Rectal smooth muscle tissue (tissue), 1 donor: ENCODE results near the gene FGFR3.

ENCODE experiments used
- H3K27ac ChIP-seq: one replicate; pipeline ENCODE4 v1.7.0; 2013; ENCODE audit warnings: low read depth, low read length, inconsistent platforms
- H3K27me3 ChIP-seq: one replicate; pipeline ENCODE4 v1.7.0; 2013; ENCODE audit warnings: low read length; ENCODE audit not compliant: control insufficient read depth, insufficient read depth
- H3K36me3 ChIP-seq: one replicate; pipeline ENCODE4 v1.7.0; 2013; ENCODE audit warnings: low read length; ENCODE audit not compliant: control insufficient read depth, insufficient read depth
- H3K4me1 ChIP-seq: one replicate; pipeline ENCODE4 v1.7.0; 2013; ENCODE audit warnings: low read length; ENCODE audit not compliant: control insufficient read depth, insufficient read depth
- H3K4me3 ChIP-seq: one replicate; pipeline ENCODE4 v1.7.0; 2013; ENCODE audit warnings: low read length
- H3K9ac ChIP-seq: one replicate; pipeline ENCODE4 v1.7.0; 2013; ENCODE audit warnings: low read length

Gene FGFR3

DNA sequence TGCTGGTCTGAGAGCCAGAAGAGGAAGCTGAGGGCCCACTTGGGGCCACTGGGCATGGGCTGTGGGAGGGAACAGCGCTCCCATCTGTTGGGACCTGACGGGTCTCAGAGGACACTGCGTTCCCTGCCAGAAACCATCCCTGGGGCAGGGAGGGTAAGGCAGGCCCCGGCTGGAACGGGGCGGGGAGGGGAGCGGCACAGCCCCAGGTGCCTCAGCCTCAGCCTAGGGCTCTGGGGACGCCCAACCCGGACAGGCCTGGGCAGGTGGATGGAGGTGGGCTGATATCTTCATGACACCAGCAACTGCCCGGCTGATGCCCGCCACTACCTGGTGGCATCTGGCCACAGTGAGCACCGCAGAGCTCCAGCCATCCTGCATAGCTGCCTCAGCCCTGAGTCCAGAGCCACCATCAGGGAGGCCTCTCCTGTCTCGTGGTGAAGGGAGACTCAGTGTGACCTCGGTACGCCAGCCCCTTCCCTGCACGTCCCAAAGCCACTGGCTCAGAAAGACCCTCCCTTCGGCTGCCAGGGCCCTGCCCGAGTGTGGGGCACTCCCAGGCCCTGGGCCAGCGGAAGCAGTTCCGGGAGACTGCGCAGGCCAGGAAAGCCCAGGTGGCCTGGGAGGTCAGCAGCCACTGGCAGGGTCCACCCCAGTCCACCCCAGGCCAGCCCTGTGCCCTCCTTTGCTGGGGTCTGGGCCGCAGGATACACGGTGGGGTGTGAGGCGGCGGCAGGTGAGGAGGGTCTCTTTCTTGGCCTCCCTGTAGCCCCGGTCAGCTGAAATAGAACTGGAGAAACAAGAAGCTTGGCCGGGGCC lies 34.6 kb upstream of the FGFR3 start:
- Histone ChIP-seq H3K27ac (no peak overlapping the region), H3K4me1 (no peaks in the 10 kb centered on the region), H3K4me3 (no peak overlapping the region), H3K36me3 (no peaks in the 10 kb centered on the region), H3K27me3 (no peaks in the 10 kb centered on the region), H3K9ac (no peak overlapping the region)

DNA sequence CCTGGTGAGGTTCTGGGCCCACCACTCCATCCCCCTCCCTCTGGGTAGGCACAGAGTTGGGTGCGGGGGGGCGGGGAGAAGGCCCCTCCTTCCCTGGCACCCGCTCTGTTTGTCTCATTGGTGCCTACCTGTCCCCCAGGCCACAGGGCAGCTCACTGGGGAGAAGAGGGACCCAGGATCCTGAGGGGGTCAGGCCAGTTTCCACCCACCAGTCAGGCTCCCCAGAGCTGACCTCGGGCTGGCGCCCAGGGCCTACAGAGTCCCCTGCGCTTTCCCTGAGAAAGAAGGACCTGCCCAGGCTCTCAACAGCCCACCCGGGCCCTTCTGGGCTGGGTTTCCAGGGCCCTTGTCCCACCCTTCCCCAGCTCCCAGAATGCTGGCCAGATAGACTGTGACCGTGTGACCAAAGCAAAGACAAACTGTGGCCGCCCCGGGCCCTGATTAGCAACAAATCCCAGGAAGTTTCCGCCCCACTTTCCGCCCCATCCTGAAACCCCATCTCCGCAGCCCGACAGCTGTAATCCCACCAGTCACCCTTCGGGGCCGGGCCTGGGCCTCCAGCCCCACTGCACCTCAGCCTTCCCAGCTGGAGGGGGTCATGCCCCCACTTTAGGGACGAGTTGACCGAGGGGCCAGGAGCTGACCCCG lies 33.8 kb upstream of the FGFR3 start:
- H3K4me3 ChIP-seq = no peak overlapping the region
- H3K4me1 ChIP-seq = peaks cover 2% of the 10 kb centered on the region
- H3K27me3 ChIP-seq = no peaks in the 10 kb centered on the region
- no peak overlapping the region for H3K9ac ChIP-seq
- H3K27ac ChIP-seq = no peak overlapping the region
- no peaks in the 10 kb centered on the region for H3K36me3 ChIP-seq

DNA sequence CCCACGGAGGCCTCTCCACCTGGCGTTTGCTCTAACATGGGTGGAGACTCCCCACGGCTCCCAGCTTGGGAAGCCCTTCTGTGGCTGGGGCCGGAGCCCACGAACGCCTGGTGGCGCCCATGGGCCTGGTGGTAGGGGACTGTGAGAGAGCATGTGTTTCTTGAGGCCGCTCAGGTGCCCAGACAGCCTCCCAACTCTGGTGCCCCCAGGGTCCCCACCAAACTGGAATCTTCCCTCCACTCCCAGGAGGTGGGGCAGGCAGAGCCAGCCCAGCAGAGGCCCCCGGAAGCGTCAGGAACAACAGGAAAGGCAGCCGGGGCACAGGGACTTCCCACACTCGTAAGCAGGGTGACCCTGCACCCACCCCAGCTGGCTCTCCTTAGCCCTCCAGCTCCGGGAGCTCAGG lies 33.3 kb upstream of the FGFR3 start:
- Histone ChIP-seq H3K27ac (no peak overlapping the region), H3K9ac (no peak overlapping the region), H3K27me3 (no peaks in the 10 kb centered on the region), H3K4me3 (no peak overlapping the region), H3K36me3 (no peaks in the 10 kb centered on the region), H3K4me1 (peaks cover 2% of the 10 kb centered on the region)

DNA sequence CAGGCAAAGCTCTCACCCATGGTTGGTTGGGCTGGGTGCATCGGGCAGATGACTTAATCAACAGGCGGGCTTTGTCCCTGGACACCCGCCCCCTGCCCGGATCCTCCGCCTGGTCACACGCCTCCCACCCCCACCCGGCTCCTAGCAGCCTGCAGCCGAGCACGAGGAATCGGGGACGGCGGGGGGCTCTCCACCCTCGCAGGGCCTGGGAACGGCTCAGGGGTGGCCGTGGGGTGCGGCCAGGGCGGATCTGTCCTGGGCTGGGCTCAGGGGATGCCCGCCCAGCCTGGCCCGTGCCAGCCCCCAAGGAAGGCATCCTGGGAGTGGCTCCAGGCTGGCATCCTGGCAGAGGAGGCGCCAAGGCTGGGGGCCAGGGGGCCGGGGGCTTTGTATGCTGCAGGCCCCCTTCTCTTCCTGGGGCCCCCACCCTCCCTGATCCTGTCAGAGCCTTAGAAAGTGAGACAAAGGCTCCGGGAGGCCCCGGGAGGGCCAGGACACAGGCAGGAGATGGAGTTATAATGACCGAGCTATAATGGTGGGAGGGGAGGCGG lies 32.5 kb upstream of the FGFR3 start:
- H3K36me3 ChIP-seq = no peaks in the 10 kb centered on the region
- H3K4me3 ChIP-seq = no peak overlapping the region
- H3K9ac ChIP-seq = no peak overlapping the region

DNA sequence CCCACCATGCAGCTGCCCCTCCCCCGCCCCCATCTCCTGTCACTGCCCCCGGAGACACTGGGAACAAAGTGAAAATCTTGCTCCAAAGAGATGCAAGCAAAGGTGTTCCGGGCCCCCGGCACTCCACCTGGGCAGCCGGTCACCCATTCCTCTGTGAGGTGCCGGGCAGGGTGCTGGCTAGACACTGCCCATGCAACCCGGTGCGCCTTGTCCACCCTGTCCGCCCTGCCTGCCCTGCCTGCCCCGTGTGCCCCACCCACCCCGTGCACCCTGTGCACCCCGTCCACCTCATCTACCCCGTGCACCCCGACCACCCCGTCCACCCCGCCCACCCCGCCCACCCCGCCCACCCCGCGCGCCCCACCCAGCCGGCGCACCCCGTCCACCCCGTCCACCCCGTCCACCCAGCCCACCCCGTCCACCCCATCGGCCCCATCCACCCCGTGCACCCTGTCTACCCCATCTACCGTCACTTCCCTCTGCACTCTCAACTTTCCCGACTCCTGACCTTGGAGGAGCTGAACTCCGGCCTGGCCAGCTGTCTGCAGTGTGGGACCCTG lies 31.9 kb upstream of the FGFR3 start:
- no peak overlapping the region for H3K27ac ChIP-seq
- peaks cover 2% of the 10 kb centered on the region for H3K4me1 ChIP-seq
- no peak overlapping the region for H3K9ac ChIP-seq
- peaks cover 9% of the 10 kb centered on the region for H3K27me3 ChIP-seq
- no peaks in the 10 kb centered on the region for H3K36me3 ChIP-seq
- no peak overlapping the region for H3K4me3 ChIP-seq

More for the DNA sequence above, 32.5 kb upstream of the FGFR3 start:
- Histone ChIP-seq H3K4me1 (peaks cover 2% of the 10 kb centered on the region), H3K27me3 (peaks cover 5% of the 10 kb centered on the region), H3K27ac (no peak overlapping the region)

DNA sequence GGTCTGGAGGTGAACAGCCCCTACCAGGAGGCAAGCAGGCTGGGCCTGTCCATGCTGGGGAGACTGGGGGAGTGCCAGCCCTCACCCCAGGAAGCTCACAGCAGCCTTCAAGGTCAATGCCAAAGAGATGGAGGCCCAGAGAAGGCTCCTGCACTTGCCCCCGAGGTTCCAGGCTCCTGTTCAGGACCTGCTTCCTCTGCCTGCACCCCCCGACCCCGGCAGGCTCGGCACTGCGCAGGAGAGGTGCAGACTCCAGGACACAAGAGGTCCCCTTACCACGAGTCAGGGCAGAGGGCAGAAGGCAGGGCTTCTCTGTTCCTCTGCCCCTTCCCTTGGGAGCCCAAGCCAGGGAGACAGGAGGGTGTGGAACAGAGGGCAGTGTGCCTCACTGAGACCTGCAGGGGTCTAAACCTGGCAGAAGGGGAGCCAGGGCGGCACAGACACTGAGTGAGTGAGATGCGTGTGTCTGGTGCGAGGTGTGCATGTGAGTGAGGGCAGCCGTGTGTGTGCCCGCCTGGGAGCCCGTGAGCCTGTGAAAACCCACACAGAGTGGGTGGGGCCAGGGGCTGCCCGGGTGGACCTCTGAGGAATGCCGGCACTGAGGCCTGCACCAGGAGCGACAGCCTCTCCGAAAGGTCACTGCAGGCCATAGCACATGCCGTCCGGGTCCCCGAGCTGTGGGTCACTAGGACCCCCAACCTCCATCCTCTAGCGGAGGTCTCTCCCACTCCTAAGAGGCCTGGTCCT lies 30.7 kb upstream of the FGFR3 start:
- no peak overlapping the region for H3K27ac ChIP-seq
- peaks cover 11% of the 10 kb centered on the region for H3K27me3 ChIP-seq
- H3K4me1 ChIP-seq = peaks cover 2% of the 10 kb centered on the region

DNA sequence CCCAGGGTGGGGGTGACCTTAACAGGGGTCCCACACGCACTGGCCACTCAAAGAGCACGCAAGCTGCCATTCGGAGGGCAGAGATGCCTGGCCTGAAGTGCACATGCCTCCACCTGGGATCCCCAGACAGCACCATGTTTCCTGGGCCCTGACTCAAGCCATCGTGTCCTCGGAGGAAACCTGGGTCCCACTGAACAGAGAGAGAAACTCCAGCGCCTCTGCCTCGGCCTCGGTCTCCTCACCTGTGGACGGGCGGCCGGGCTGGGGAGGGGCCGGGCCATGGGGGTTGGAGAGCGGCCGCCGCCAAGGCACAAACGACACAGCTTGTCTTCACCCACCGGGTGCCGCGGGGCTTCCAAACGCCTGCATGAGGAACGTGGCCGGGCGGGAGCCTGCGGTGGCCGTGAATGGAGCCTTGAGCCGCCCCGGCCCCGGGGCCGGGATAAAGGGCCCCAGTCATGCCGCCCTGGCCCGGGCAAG lies 30.0 kb upstream of the FGFR3 start:
- Histone ChIP-seq H3K4me3 (no peak overlapping the region), H3K36me3 (no peaks in the 10 kb centered on the region), H3K27me3 (peaks cover 14% of the 10 kb centered on the region), H3K27ac (no peak overlapping the region), H3K4me1 (peaks cover 2% of the 10 kb centered on the region), H3K9ac (no peak overlapping the region)

More for the DNA sequence above, 30.7 kb upstream of the FGFR3 start:
- no peak overlapping the region for H3K9ac ChIP-seq
- no peak overlapping the region for H3K4me3 ChIP-seq
- no peaks in the 10 kb centered on the region for H3K36me3 ChIP-seq

DNA sequence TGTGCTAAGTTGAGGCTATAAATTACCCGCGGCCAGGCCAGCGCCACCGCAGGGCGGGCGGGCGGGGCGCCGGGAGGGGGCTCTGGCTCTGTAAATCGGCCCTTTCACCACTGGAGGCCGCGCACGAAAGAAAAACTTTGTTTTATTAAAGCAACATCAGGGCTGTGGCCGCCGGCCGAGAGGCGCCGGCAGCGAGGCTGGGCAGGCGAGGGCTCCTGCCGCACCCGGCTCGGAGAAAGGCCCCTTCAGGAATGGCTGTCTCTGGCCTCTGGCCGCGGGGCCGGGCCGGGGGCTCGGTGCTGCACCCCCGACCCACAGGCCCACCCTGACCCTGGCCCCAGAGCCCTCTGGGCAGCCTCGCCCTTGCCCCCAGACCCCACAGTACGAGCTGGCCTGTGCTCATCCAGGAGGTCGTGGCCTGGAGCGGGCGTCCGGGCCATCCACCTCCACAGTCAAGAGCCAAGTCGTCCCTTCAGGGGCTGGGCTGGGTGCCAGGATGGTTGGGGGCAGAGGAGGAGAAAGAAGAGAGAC lies 29.5 kb upstream of the FGFR3 start:
- Histone ChIP-seq H3K36me3 (no peaks in the 10 kb centered on the region), H3K27me3 (peaks cover 17% of the 10 kb centered on the region), H3K4me3 (no peak overlapping the region), H3K4me1 (peaks cover 2% of the 10 kb centered on the region), H3K27ac (no peak overlapping the region), H3K9ac (no peak overlapping the region)

DNA sequence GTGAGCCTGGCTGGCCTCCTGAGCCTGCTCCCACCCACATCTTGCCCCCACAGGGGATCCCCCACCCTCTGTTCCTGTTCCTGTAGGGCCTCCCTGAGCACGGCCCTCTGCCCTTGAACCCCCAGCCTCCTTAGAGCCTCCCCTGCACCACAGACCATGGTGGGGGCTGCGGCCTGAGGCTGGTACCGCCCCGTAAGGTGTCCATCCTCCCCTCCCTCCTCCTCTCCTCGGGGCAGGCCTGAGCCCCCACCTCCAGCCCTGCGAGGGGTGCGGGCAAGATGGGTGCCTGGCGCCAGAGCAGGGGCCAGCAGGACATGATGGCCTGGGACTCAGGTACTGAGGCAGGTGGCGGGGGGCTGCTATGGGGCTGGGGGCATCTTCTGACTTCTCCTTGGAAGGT lies 28.4 kb upstream of the FGFR3 start:
- Histone ChIP-seq H3K9ac (no peak overlapping the region), H3K4me3 (no peak overlapping the region), H3K36me3 (no peaks in the 10 kb centered on the region), H3K27ac (no peak overlapping the region), H3K27me3 (peaks cover 19% of the 10 kb centered on the region), H3K4me1 (peaks cover 2% of the 10 kb centered on the region)

DNA sequence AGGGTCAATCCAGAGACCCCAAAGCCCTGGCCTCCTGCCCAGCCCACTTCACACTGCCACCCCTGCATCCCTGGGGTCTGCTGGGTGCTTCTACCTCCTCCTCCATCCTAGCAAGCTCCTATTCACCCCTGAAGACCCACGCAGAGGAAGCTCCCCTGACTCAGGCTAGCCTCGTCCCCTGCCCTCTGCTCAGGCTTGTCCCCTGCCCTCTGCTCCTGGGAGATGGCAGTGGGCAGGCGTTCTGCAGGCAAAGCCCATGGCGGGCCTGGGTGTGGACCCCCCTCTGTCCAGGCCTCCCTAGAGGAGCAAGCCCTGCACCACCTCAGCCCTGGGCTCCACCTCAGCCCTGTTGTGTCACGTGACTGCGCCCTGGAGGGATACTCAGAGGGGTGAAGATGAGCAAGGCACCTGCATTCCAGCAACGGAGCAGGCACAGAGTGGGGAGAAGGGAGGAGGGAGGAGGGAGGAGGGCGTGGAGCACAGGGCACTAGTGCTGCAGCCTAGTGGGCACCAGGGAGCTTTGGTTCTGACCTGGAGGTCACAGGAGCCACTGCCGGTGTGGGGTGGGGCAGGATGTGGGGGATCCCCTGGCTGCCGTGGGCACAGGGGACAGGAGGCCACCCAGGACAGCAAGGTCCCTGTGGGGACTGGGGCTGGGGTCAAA lies 27.6 kb upstream of the FGFR3 start:
- no peak overlapping the region for H3K9ac ChIP-seq
- peaks cover 2% of the 10 kb centered on the region for H3K4me1 ChIP-seq
- peaks cover 19% of the 10 kb centered on the region for H3K27me3 ChIP-seq
- H3K36me3 ChIP-seq = no peaks in the 10 kb centered on the region
- H3K27ac ChIP-seq = no peak overlapping the region
- no peak overlapping the region for H3K4me3 ChIP-seq

DNA sequence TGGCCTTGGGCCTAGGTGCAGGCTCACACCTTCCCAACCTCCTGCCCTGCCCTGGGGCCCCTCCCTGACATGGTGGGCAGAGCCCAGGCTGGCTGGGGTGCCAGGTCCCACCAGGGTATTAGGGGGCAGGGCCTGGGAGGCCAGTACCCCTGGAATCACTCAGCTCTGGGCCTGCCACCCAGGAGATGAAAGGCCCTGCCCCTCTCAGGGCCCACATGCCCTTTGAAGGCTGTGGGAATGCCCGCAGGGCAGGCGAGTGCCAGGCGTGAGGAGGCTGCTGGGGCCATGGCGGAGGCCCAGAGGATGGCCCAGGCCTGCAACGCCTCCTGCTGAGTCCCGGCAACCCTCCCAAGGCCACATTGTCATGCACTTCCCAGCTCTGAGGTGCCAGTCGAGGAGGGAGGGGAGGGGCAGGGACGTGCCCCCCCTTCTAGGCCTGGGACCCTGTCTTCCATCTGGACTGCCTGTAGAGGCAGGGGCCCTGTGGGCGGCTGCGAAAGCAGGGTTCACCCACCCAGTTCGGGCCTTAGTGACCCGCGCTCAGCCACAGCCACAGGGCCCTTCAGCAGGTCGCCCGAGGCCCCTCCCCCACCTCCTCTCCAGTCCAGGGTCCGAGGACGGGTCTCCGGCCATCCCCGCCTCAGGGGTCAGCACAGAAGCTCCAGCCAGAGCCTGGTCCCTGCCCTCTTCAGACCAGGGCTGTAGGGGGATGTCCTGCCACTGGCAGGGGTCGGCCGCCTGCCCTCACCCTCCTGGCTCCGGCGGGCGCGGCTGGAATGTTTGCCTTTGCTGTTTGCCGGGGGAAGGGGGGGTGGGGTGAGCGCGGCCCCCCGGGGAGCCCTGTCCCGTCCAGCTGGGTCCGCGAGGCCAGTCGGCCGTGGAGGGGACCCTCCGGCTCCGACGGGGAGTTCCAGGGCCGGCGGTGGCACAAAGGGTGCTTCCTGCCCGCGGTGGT lies 26.7 kb upstream of the FGFR3 start:
- peaks cover 22% of the 10 kb centered on the region for H3K27me3 ChIP-seq
- no peak overlapping the region for H3K4me3 ChIP-seq
- peaks cover 2% of the 10 kb centered on the region for H3K4me1 ChIP-seq
- no peaks in the 10 kb centered on the region for H3K36me3 ChIP-seq
- H3K27ac ChIP-seq = no peak overlapping the region
- no peak overlapping the region for H3K9ac ChIP-seq
